Liver (tissue), 9 donors: Measurements from ENCODE around the gene CDRT4. TPM values are rescaled to one million over a fixed set of nuclear protein-coding genes. Genes with fewer than 3 reads are reported as not detected.
"Not testable (repeated sequence)": the region's sequence is repeated elsewhere in the genome, so short reads cannot be mapped to it uniquely, and the experiment has no call there.

Source experiments
- DNase-seq: peaks from one replicate; pipeline ENCODE4 v3.0.0-alpha.2; 2017; ENCODE audit warnings: low spot score
- H3K27ac ChIP-seq, 2 donors: one replicate each; pipeline ENCODE4 v1.7.0; 2013; ENCODE audit warnings: inconsistent platforms in 2 of 2, low read length in 2 of 2, control low read depth in 1 of 2, low read depth in 1 of 2, mild to moderate bottlenecking in 1 of 2
- H3K27me3 ChIP-seq, 4 donors: one replicate each; pipeline versions ENCODE4 v1.6.1 to v1.7.0; 2013; ENCODE audit warnings: low read length in 3 of 4, inconsistent platforms in 1 of 4, mild to moderate bottlenecking in 1 of 4, moderate library complexity in 1 of 4; ENCODE audit not compliant: control insufficient read depth in 4 of 4, insufficient read depth in 4 of 4
- H3K36me3 ChIP-seq, 4 donors: one replicate each; pipeline versions ENCODE4 v1.6.1 to v1.7.0; 2013; ENCODE audit warnings: low read length in 3 of 4, mild to moderate bottlenecking in 3 of 4, low read depth in 1 of 4, moderate library complexity in 1 of 4; ENCODE audit not compliant: control insufficient read depth in 4 of 4, insufficient read depth in 3 of 4
- H3K4me1 ChIP-seq, 4 donors: one replicate each; pipeline versions ENCODE4 v1.6.1 to v1.7.0; 2013; ENCODE audit warnings: low read length in 3 of 4, mild to moderate bottlenecking in 3 of 4, moderate library complexity in 1 of 4; ENCODE audit not compliant: control insufficient read depth in 4 of 4, insufficient read depth in 4 of 4
- H3K4me3 ChIP-seq, 3 donors: one replicate each; pipeline versions ENCODE4 v1.6.1 to v1.7.0; 2013; ENCODE audit warnings: low read length in 3 of 3, control low read depth in 1 of 3, low read depth in 1 of 3, mild to moderate bottlenecking in 1 of 3
- H3K9ac ChIP-seq, 2 donors: one replicate each; pipeline ENCODE4 v1.7.0; 2013; ENCODE audit warnings: low read length in 2 of 2, mild to moderate bottlenecking in 2 of 2, moderate library complexity in 2 of 2, control low read depth in 1 of 2, low read depth in 1 of 2
- H3K9me3 ChIP-seq, 4 donors: one replicate each; pipeline versions ENCODE4 v1.6.1 to v1.7.0; 2013; ENCODE audit warnings: low read length in 3 of 4; ENCODE audit not compliant: control insufficient read depth in 4 of 4
- HNF4A ChIP-seq, 2 donors: conservative IDR thresholded peaks; 2 replicates each; pipeline ENCODE4 v1.6.1; 2016; ENCODE audit warnings: antibody characterized with exemption in 2 of 2, mild to moderate bottlenecking in 2 of 2
- HNF4G ChIP-seq: IDR thresholded peaks from 2 replicates; pipeline ENCODE4 v1.6.1; 2016; ENCODE audit warnings: antibody characterized with exemption
- JUND ChIP-seq, 2 donors: IDR thresholded peaks; 2 replicates each; pipeline ENCODE4 v1.6.1; 2016; ENCODE audit warnings: antibody characterized with exemption in 2 of 2
- SP1 ChIP-seq: IDR thresholded peaks from 2 replicates; pipeline ENCODE4 v1.6.1; 2018; ENCODE audit warnings: antibody characterized with exemption, mild to moderate bottlenecking
- WGBS: extraction: QIAGEN DNeasy Blood & Tissue Kit; methylation state at CpG from one replicate; pipeline ENCODE4 v1.1.7; 2013; 5-methylcytosine and 5-hydroxymethylcytosine counted together
- polyA plus RNA-seq, 2 donors: library from polyadenylated mRNA; stranded (reverse) in 1 of 2; unstranded in 1 of 2; fragments of 200-250 nt in 1 of 2; fragments of >200 nt in 1 of 2; fragmentation: Nextera tagmentation in 1 of 2; extraction: Ambion mirVana in 1 of 2; gene quantifications; one replicate each; pipeline versions ENCODE4 v1.2.1 to v1.2.3, GENCODE V29; 2013 to 2015
- total RNA-seq, 2 donors: library from RNA; depleted of rRNA; stranded (reverse); fragments of >200 nt; gene quantifications; one replicate each; pipeline ENCODE4 v1.2.3, GENCODE V29; 2014
- TF ChIP-seq, protein P1 (sequence below): IDR thresholded peaks from 2 replicates; pipeline ENCODE4 v1.6.1; 2016; ENCODE audit warnings: antibody characterized with exemption
- TF ChIP-seq, protein P2 (sequence below): IDR thresholded peaks from 2 replicates; pipeline ENCODE4 v1.6.1; 2016; ENCODE audit warnings: antibody characterized with exemption
- donor health status: healthy.
- donor health status: healthy.
- donor health status: healthy.
- donor health status: healthy.
- donor health status: healthy.

CDRT4 gene
- total and polyA plus RNA-seq, 4 donors = 0.43 to 3.3 (median 1.8) TPM; not detected in 1

DNA sequence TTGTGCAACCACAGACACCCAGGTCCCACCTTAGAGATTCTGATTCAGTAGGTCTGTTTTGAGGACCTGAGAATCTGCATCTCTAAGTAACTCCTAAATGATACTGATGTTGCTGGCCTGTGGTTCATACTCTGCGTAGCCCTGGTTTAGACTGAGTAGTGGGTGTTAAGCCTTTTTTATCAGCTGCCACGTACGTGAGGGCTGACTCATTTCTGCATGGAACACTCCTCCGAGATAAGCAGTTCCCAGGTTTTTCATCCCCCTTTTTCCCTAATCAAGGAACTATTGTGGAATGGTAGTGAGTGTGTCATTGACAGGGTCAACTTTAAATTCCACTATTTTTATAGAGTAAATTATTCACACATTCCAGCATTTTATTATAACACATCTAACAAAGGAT lies 26.1 kb downstream of the CDRT4 start:
- H3K36me3 ChIP-seq = no peaks in the 10 kb centered on the region
- H3K9me3 ChIP-seq = no peaks in the 10 kb centered on the region
- DNase-seq = no peak
- no peak overlapping the region for H3K4me3 ChIP-seq
- no peaks in the 10 kb centered on the region for H3K27me3 ChIP-seq
- WGBS = 97% methylated on average over 4 of the region's 4 CpGs
- TF ChIP-seq, protein P1, sequence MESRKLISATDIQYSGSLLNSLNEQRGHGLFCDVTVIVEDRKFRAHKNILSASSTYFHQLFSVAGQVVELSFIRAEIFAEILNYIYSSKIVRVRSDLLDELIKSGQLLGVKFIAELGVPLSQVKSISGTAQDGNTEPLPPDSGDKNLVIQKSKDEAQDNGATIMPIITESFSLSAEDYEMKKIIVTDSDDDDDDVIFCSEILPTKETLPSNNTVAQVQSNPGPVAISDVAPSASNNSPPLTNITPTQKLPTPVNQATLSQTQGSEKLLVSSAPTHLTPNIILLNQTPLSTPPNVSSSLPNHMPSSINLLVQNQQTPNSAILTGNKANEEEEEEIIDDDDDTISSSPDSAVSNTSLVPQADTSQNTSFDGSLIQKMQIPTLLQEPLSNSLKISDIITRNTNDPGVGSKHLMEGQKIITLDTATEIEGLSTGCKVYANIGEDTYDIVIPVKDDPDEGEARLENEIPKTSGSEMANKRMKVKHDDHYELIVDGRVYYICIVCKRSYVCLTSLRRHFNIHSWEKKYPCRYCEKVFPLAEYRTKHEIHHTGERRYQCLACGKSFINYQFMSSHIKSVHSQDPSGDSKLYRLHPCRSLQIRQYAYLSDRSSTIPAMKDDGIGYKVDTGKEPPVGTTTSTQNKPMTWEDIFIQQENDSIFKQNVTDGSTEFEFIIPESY = no peak
- H3K9ac ChIP-seq = no peak overlapping the region
- peaks cover 12 to 21% (median 16%) of the 10 kb centered on the region in 4 donors for H3K4me1 ChIP-seq
- H3K27ac ChIP-seq = no peak overlapping the region

DNA sequence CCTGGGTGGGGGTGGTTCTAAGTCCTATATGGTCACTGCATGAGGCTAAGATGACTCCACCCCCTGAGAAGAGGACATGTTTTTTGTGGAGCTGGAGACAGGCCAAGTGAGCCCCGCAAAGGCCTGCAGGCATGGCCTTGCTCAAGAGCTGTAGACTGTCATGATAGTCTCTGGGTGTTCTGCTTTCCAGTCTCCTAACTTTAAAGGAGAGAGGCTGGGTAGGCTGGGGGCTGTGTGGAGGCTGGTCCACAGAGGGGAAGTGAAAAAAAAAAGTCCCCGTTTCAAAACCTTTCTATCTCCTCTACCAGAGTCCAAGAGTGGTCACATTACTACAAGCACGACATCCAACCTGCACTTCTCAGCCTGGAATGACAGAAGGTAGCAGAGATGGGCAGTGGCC lies 27.1 kb downstream of the CDRT4 start:
- Histone ChIP-seq H3K4me3 (no peak overlapping the region), H3K36me3 (no peaks in the 10 kb centered on the region), H3K9ac (no peak overlapping the region), H3K4me1 (peaks cover 15 to 29% (median 22%) of the 10 kb centered on the region in 4 donors), H3K27ac (no peak overlapping the region), H3K27me3 (no peaks in the 10 kb centered on the region), H3K9me3 (no peaks in the 10 kb centered on the region)
- TF ChIP-seq SP1 (no peak), HNF4G (no peak)
- TF ChIP-seq, protein P2, sequence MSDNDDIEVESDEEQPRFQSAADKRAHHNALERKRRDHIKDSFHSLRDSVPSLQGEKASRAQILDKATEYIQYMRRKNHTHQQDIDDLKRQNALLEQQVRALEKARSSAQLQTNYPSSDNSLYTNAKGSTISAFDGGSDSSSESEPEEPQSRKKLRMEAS = no peak
- WGBS = 83% methylated on average over 3 of the region's 3 CpGs
- no peak for DNase-seq

DNA sequence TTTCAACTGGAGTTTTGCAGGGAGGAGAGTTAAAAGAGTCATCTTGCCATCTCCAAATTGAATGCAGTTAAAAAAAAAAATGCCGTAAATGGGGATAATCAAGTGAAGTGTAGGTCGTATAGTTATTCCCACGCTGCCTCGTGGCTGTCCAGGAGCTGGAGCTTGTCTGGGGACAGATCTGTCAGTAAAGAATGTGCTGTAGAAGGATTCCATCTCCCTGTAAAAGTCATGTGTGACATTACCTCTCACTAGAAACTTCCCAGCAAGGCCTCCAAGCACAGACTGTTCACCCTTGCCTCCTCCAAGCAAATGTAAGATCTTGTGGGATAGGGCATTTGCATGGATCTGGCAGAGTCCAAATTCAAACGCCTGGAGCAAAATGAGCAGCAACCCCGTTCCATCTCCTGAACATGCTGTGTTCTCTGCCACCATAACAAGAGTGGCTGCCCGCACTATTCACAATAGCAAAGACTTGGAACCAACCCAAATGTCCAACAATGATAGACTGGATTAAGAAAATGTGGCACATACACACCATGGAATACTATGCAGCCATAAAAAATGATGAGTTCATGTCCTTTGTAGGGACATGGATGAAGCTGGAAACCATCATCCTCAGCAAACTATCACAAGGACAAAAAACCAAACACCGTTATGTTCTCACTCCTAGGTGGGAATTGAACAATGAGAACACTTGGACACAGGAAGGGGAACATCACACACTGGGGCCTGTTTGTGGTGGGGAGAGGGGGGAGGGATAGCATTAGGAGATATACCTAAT lies 28.0 kb downstream of the CDRT4 start:
- not testable (repeated sequence) for H3K27ac ChIP-seq, H3K9ac ChIP-seq, DNase-seq, H3K36me3 ChIP-seq, H3K9me3 ChIP-seq, H3K4me3 ChIP-seq, H3K27me3 ChIP-seq
- 94% methylated on average over 8 of the region's 8 CpGs for WGBS
- peaks cover 21 to 38% (median 29%) of the 10 kb centered on the region in 4 donors for H3K4me1 ChIP-seq

DNA sequence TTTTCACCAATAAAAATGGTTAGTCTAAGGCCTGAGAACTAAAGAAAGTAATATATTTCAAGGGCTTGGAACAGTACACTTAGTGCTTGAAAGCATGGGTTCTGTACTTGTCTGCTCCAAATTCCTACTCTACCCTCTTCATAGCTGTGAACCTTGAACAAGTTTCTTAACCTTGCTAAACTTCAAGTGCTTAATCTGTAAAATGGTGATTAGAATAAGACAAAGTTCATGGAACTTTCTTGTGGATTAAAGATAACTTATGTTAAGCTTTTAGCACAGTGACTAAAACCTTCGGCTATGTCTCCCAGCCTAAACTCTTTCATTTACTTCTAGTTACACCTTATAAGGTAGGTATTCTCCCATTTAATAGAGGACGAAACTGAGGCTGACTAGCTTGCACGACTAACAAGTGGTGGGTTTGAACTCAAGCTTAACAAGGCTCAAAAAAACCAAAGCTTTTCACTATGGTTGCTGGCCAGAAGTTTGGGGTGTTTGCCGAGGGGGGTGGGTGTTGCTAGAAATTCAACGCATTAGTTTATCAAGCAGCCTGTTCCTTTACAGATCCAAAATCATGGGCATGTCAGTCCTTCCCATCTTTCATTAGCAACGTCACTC lies 28.8 kb downstream of the CDRT4 start:
- DNase-seq = no peak
- Histone ChIP-seq H3K36me3 (no peaks in the 10 kb centered on the region), H3K27ac (no peak overlapping the region), H3K4me1 (peaks cover 21 to 46% (median 37%) of the 10 kb centered on the region in 4 donors), H3K27me3 (no peaks in the 10 kb centered on the region), H3K9ac (no peak overlapping the region), H3K9me3 (no peaks in the 10 kb centered on the region), H3K4me3 (no peak overlapping the region)
- 95% methylated on average over 6 of the region's 6 CpGs for WGBS
- TF ChIP-seq JUND (IDR thresholded peaks at IDR 0.05) = no peak
- TF ChIP-seq HNF4A (conservative IDR thresholded peaks at IDR 0.05) = no peak
